Erythroblast (primary cell): ENCODE data around the gene DIO3.

Experiments used
- GATA1 ChIP-seq: IDR thresholded peaks from 2 replicates; pipeline ENCODE4 v1.6.1; 2011; ENCODE audit warnings: low read depth, mild to moderate bottlenecking, control low read depth, low read length, moderate library complexity
- POLR2A ChIP-seq: IDR thresholded peaks from 2 replicates; pipeline ENCODE4 v1.6.1; 2011; ENCODE audit warnings: mild to moderate bottlenecking, low read length

GRCh38 chr14:101587441-101587911 is 26.2 kb downstream of the DIO3 start:
- TF ChIP-seq POLR2A, result no peak
- TF ChIP-seq GATA1, result no peak
